Activated CD4-positive, alpha-beta memory T cell treated with anti-CD3 and anti-CD28 coated beads for 36 hours (primary cell): ENCODE measurements around the gene RCCD1. TPM values are rescaled to one million over a fixed set of nuclear protein-coding genes. Genes with fewer than 3 reads are reported as not detected.
"Not testable (repeated sequence)": the region's sequence is repeated elsewhere in the genome, so short reads cannot be mapped to it uniquely, and the experiment has no call there.

ENCODE experiments used
- CTCF ChIA-PET: fragments of 350-600 bp; sonication (Branson Sonifier 250); formaldehyde crosslinking; loops from one replicate; lab custom pipeline; 2021; ENCODE audit warnings: antibody characterized with exemption, inconsistent platforms; lab: Charles Lee
- POLR2A ChIA-PET: fragments of 350-600 bp; sonication (Branson Sonifier 250); formaldehyde crosslinking; loops from one replicate; lab custom pipeline; 2021; ENCODE audit warnings: antibody characterized with exemption; lab: Charles Lee
- DNase-seq: peaks from one replicate; pipeline ENCODE4 v3.0.0-alpha.2; 2020
- H3K27ac Mint-ChIP-seq: one replicate; pipeline ENCODE4 v1.8.0; 2021; ENCODE audit warnings: mixed read lengths
- H3K27me3 Mint-ChIP-seq: one replicate; pipeline ENCODE4 v1.8.0; 2021; ENCODE audit warnings: mixed read lengths
- H3K36me3 Mint-ChIP-seq: one replicate; pipeline ENCODE4 v1.8.0; 2021; ENCODE audit warnings: mixed read lengths
- H3K4me1 Mint-ChIP-seq: one replicate; pipeline ENCODE4 v1.8.0; 2021; ENCODE audit warnings: low read depth, mixed read lengths
- H3K4me3 Mint-ChIP-seq: one replicate; pipeline ENCODE4 v1.8.0; 2021; ENCODE audit warnings: mild to moderate bottlenecking, mixed read lengths
- H3K9me3 Mint-ChIP-seq: one replicate; pipeline ENCODE4 v1.8.0; 2021; ENCODE audit warnings: mixed read lengths
- intact Hi-C: fragments of 100-400 bp; cut with micrococcal nuclease; formaldehyde crosslinking; loops from one replicate; pipeline ENCODE4 v1.15.1; 2023
- total RNA-seq, 2 experiments: library from RNA; stranded (reverse); gene quantifications; one replicate each; pipeline ENCODE4 v1.2.3, GENCODE V29; 2021

Gene RCCD1
- total RNA-seq, 2 experiments from 2014 or later, result 39.9 to 41.4 TPM

- POLR2A ChIA-PET, result interaction anchor here (1.9 kb wide), 1 partner anchor 19 kb away, joined by 12 read pairs; the partner anchor contains the start of gene MAN2A2
- H3K36me3 Mint-ChIP-seq, result peaks cover 47% of the 10 kb centered on the region
Measured at GRCh38 chr15:90921887-90922286, 32.8 kb upstream of the RCCD1 start.

GRCh38 chr15:90922712-90923322, 31.9 kb upstream of the RCCD1 start:
- H3K4me3 Mint-ChIP-seq, H3K27me3 Mint-ChIP-seq, H3K9me3 Mint-ChIP-seq: not testable (repeated sequence)
- Mint-ChIP-seq H3K36me3 (peaks cover 41% of the 10 kb centered on the region), H3K4me1 (peaks cover 28% of the 10 kb centered on the region), H3K27ac (peak overlapping the region; percentile 79)
- POLR2A ChIA-PET, result interaction anchor here (0.6 to 1.9 kb wide), 4 partner anchors 9 to 83 kb away, joined by 3 to 12 read pairs (median 8); partner anchors contain the start of genes HDDC3, MAN2A2 and UNC45A
- peak; percentile 74 for DNase-seq
- CTCF ChIA-PET, result interaction anchor here (1.1 to 6.3 kb wide), 3 partner anchors 10 to 275 kb away, joined by 3 to 70 read pairs (median 19); partner anchors contain the start of genes HDDC3, MAN2A2 and UNC45A
- intact Hi-C loops, result loop anchor here (1.0 kb wide), 2 partner anchors 11 to 21 kb away; no protein-coding TSS in a partner anchor

More at GRCh38 chr15:90921887-90922286, 32.8 kb upstream of the RCCD1 start:
- no peak for DNase-seq
- CTCF ChIA-PET, result interaction anchor here (1.1 to 6.3 kb wide), 3 partner anchors 11 to 602 kb away, joined by 3 to 70 read pairs (median 19); partner anchors contain the start of genes HDDC3, MAN2A2 and UNC45A
- Mint-ChIP-seq H3K27ac (peak overlapping the region; percentile 79), H3K4me1 (peaks cover 28% of the 10 kb centered on the region), H3K9me3 (no peaks in the 10 kb centered on the region), H3K4me3 (no peak overlapping the region), H3K27me3 (no peaks in the 10 kb centered on the region)
- intact Hi-C loops, result no loop called here

- no peaks in the 10 kb centered on the region for H3K9me3 Mint-ChIP-seq
- peak overlapping the region; percentile 62 for H3K27ac Mint-ChIP-seq
- no peak overlapping the region for H3K4me3 Mint-ChIP-seq
- peak; percentile 61 for DNase-seq
- H3K4me1 Mint-ChIP-seq, result peaks cover 35% of the 10 kb centered on the region
- ChIA-PET POLR2A (interaction anchor here (1.7 kb wide), 1 partner anchor 11 kb away, joined by 4 read pairs; the partner anchor contains the start of gene UNC45A), CTCF (interaction anchor here (3.6 to 6.3 kb wide), 2 partner anchors 9 to 22 kb away, joined by 19 to 70 read pairs; partner anchors contain the start of genes HDDC3, MAN2A2 and UNC45A)
- intact Hi-C loops, result no loop called here
- no peaks in the 10 kb centered on the region for H3K27me3 Mint-ChIP-seq
- peaks cover 31% of the 10 kb centered on the region for H3K36me3 Mint-ChIP-seq
Measured at GRCh38 chr15:90924375-90924774, 30.3 kb upstream of the RCCD1 start.

- H3K9me3 Mint-ChIP-seq, H3K4me3 Mint-ChIP-seq, H3K27ac Mint-ChIP-seq, DNase-seq, H3K27me3 Mint-ChIP-seq, intact Hi-C loops: not testable (repeated sequence)
- ChIA-PET CTCF (interaction anchor here (0.8 kb wide), 1 partner anchor 40 kb away, joined by 4 read pairs; no protein-coding TSS in a partner anchor), POLR2A (interaction anchor here (0.7 kb wide), 1 partner anchor 96 kb away, joined by 7 read pairs; no protein-coding TSS in a partner anchor)
- peaks cover 14% of the 10 kb centered on the region for H3K36me3 Mint-ChIP-seq
- H3K4me1 Mint-ChIP-seq, result peaks cover 52% of the 10 kb centered on the region
Measured at GRCh38 chr15:90926766-90927165, 27.9 kb upstream of the RCCD1 start.

GRCh38 chr15:90928106-90928505, 26.6 kb upstream of the RCCD1 start:
- POLR2A ChIA-PET, H3K4me3 Mint-ChIP-seq, intact Hi-C loops, CTCF ChIA-PET, DNase-seq, H3K27ac Mint-ChIP-seq, H3K36me3 Mint-ChIP-seq, H3K27me3 Mint-ChIP-seq, H3K9me3 Mint-ChIP-seq: not testable (repeated sequence)
- peaks cover 44% of the 10 kb centered on the region for H3K4me1 Mint-ChIP-seq

GRCh38 chr15:90929246-90930019, 25.3 kb upstream of the RCCD1 start:
- POLR2A ChIA-PET, result interaction anchor here (0.6 to 7.7 kb wide), 6 partner anchors 25 to 564 kb away, joined by 3 to 82 read pairs (median 4); partner anchors contain the start of genes BLM, MAN2A2 and RCCD1
- Mint-ChIP-seq H3K27me3 (no peaks in the 10 kb centered on the region), H3K4me1 (peaks cover 36% of the 10 kb centered on the region), H3K9me3 (no peaks in the 10 kb centered on the region), H3K4me3 (peak overlapping the region; percentile 99), H3K27ac (peak overlapping the region; percentile 100), H3K36me3 (peaks cover 4% of the 10 kb centered on the region)
- CTCF ChIA-PET, result interaction anchor here (0.6 to 9.4 kb wide), 12 partner anchors 25 to 701 kb away, joined by 3 to 231 read pairs (median 4); partner anchors contain the start of genes FES, MAN2A2 and RCCD1
- intact Hi-C loops, result loop anchor here (1.0 to 10.0 kb wide), 9 partner anchors 57 to 1035 kb away; partner anchors contain the start of genes AP3S2, CIB1, GDPGP1 and IQGAP1
- DNase-seq, result no peak

- Mint-ChIP-seq H3K4me3 (peak overlapping the region; percentile 99), H3K27ac (peak overlapping the region; percentile 100), H3K4me1 (peaks cover 38% of the 10 kb centered on the region), H3K36me3 (peaks cover 5% of the 10 kb centered on the region), H3K9me3 (no peaks in the 10 kb centered on the region), H3K27me3 (no peaks in the 10 kb centered on the region)
- DNase-seq, result peak; percentile 20
- ChIA-PET POLR2A (interaction anchor here (0.9 to 7.7 kb wide), 13 partner anchors 8 to 283 kb away, joined by 3 to 82 read pairs (median 5); partner anchors contain the start of genes BLM, MAN2A2, RCCD1 and VPS33B), CTCF (interaction anchor here (0.6 to 9.4 kb wide), 32 partner anchors 8 to 611 kb away, joined by 3 to 231 read pairs (median 6); partner anchors contain the start of genes BLM, FES, MAN2A2 and PRC1)
- intact Hi-C loops, result loop anchor here (1.0 to 10.0 kb wide), 11 partner anchors 58 to 1036 kb away; partner anchors contain the start of genes AP3S2, CIB1, GDPGP1 and IQGAP1
Measured at GRCh38 chr15:90930861-90931574, 23.7 kb upstream of the RCCD1 start.

- Mint-ChIP-seq H3K36me3 (peaks cover 9% of the 10 kb centered on the region), H3K27ac (peak overlapping the region; percentile 100), H3K9me3 (no peaks in the 10 kb centered on the region), H3K27me3 (no peaks in the 10 kb centered on the region), H3K4me1 (peaks cover 43% of the 10 kb centered on the region), H3K4me3 (peak overlapping the region; percentile 99)
- ChIA-PET POLR2A (interaction anchor here (0.7 to 7.7 kb wide), 15 partner anchors 9 to 701 kb away, joined by 3 to 82 read pairs (median 5); partner anchors contain the start of genes BLM, MAN2A2, RCCD1 and VPS33B), CTCF (interaction anchor here (0.6 to 9.4 kb wide), 36 partner anchors 8 to 611 kb away, joined by 3 to 231 read pairs (median 6); partner anchors contain the start of genes BLM, FES, MAN2A2 and PRC1)
- no peak for DNase-seq
- intact Hi-C loops, result loop anchor here (1.0 to 10.0 kb wide), 10 partner anchors 59 to 1037 kb away; partner anchors contain the start of genes AP3S2, CIB1, GDPGP1 and IQGAP1
Measured at GRCh38 chr15:90931575-90931827, 23.2 kb upstream of the RCCD1 start.

- H3K9me3 Mint-ChIP-seq, result no peaks in the 10 kb centered on the region
- ChIA-PET CTCF (interaction anchor here (0.6 to 9.4 kb wide), 48 partner anchors 9 to 614 kb away, joined by 3 to 231 read pairs (median 4); partner anchors contain the start of genes BLM, FES, MAN2A2 and PRC1), POLR2A (interaction anchor here (0.7 to 7.7 kb wide), 17 partner anchors 9 to 701 kb away, joined by 3 to 82 read pairs (median 4); partner anchors contain the start of genes BLM, MAN2A2 and VPS33B)
- peak within 1 kb of the TSS; percentile 100 for H3K27ac Mint-ChIP-seq
- H3K4me3 Mint-ChIP-seq, result peak within 1 kb of the TSS; percentile 99
- peak; percentile 93 for DNase-seq
- H3K27me3 Mint-ChIP-seq, result no peaks in the 10 kb centered on the region
- peaks cover 14% of the 10 kb centered on the region for H3K36me3 Mint-ChIP-seq
- intact Hi-C loops, result loop anchor here (1.0 to 10.0 kb wide), 10 partner anchors 59 to 1037 kb away; partner anchors contain the start of genes AP3S2, CIB1, GDPGP1 and IQGAP1
- peaks cover 47% of the 10 kb centered on the region for H3K4me1 Mint-ChIP-seq
Measured at GRCh38 chr15:90931828-90932659, 22.6 kb upstream of the RCCD1 start, which contains the start of gene HDDC3. Gene HDDC3 (minus strand): TSS chr15:90932549. CDS start chr15:90932540, 9 bp downstream.
